ENCODE measurements around the gene MAB21L4.

Gene MAB21L4

DNA sequence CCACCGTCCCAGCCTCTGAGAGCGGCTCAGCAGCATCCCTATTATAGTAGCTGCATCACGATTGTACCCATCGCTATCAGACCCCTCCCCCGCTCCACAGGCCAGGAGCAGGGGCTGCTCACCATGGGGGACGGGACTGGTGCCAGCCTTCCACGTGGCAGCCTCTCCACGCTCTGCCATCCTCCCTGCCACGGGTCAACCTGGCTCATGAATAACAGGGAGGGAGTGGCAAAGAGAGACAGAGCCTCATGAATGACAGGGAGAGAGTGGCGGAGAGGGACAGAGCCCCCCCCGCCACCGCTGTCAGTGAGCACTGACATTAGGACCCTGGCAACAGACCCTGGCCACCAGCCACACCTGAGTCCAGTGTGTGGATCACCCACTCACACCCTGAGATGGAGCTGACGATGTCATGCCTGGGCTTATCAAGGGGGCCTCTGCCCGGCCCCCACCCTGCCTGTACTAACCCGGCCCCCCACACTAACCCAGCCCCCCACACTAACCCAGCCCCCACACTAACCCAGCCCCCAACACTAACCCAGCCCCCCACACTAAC is 27.1 kb upstream of the MAB21L4 start:
- no peak for DNase-seq

DNA sequence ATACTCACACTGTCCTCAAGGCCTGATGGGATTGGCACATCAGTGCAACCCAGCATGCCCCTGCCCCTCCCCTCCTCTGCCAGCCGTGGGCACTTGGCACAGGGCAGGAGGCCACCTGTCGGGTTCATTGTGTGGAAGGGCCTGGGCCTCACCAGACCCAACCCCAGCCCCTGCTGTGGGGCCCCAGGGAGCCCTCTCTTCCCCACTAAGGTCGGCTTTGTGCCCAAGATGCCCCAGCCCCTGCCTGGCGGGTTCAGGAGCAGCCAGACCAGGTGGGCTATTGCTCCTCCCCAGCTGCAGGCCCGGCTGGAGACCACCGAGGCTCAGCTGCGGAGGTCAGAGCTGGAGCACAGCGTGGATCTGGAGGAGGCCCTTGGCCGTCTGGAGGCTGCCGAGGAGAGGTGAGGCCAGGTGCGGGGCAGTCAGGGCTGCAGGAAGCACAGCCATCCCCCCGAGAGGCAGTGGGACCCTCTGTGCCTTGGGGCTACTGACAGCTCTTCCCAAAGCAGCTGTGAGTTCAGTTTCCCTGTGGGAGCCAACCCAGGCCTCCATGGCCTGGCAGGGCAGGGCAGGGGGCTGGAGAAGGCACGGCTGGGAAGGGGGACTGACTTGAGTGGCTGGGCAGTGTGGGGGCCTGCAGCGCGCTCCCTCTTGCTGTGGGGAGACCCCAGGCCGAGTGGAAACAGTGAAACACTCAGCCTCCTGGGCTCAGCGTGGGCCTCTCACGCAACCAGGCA is 26.5 kb upstream of the MAB21L4 start:
- no peak for DNase-seq

DNA sequence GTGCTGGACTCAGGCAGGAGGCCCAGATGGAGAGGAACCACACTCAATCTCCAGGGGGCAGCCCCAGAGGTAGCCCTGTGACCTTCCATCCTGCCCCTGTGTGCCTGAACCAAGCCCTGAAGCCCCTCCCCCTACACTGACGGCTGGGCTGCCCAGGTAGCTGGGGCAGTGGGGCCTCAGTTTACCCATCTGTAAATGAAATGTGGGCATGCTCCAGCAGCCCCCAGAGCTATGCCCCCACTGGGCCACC is 26.0 kb upstream of the MAB21L4 start:
- DNase-seq = no peak

DNA sequence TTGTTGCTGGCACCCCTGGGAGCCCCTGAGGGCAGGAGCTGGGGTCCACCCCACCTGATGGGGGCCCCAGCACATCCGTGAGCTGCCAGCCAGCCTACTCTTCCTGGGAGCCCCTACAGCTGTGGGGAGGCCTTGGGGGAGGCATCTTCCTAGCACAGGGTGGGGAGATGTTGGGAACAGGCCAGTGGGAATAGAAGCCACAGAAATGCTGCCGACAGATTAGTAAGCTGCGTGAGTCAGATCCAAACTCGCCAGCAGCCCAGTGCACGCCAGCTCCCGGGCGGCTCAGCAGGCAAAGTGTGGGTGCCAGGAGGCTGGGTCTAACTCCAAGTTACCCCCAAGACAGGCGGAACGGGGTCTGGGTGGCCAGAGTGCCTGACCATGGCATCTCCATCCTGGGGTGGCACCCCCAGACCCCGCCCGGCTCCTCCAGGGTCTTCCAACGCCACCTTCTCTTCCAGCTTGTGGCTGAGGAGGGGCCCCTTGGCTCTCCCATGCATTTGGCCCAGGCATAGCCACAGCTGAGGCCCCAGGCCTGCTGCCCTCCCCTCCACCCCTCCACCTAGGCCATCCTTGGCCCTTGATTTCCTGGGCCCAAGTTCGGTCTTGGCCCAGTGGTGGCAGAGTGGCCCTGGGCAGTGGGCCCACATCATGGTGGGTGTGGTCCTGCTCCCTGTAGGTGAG is 25.5 kb upstream of the MAB21L4 start:
- no peak for DNase-seq

DNA sequence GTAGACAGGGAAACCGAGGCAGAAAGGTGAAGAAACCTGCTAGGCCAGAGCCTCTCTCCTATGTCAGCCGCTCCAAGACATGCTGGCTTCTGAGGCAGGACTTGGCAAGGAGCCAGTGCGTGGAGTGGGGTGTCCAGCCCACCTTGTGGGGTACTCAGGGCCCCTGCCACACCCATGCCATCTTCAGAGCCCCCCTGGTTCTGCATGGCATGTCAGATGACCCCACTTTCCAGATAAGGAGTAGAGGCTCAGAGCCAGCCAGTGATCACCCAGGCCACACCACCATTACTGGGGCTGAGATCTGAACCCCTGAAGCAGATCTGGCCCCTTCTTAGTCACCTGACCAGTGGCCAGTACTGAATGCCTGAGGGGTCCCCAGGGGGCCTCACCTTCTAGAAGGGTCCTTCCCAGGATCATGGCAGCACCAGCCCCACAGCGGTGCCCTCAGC is 24.9 kb upstream of the MAB21L4 start:
- no peak for DNase-seq

DNA sequence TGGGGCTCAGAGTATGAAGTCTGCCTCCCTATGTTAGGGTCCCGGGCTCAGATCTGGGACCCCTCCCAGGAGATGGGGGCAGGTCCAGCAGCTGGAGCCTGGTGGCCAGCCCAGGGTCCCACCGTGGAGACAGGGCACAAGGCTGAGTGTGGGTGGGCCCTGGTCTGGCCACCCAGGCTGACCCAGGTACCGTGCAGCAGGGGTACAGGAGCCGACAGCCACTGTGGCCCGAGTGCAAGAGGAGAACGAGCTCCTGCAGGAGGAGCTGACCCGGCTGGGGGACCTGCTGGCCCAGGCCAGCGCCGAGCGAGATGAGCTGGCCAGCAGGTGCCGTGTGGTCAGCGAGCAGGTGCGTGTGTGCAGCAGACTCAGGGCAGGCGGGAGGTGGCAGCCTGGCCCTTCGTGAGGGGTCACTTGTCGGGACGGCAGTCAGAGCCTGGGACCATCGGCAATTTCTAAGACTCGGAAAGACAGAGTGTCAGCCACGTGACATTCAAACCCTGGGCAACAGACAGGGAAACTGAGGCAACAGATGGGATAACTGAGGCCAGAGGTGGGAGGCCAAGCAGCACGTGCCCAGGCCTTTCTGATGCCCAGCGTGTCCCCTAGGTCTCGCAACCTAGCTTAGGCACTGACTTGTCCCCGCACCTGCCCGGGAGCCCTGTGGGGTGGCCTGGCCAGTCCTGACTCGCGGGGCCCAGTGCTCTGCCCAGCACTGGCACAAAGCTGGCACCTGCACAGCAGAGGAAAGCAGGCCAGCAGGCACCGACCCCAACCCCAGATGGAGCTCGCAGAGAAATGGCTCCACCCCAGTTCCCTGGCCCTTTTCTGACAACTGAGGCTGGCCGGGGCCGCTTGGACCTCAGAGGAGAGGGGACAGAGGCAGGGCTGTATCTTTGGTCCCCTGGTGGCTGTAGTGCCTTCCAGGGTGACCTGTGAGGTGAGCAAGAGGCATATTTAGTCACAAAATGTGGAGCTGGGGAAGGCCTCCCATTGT is 24.1 kb upstream of the MAB21L4 start:
- no peak for DNase-seq

DNA sequence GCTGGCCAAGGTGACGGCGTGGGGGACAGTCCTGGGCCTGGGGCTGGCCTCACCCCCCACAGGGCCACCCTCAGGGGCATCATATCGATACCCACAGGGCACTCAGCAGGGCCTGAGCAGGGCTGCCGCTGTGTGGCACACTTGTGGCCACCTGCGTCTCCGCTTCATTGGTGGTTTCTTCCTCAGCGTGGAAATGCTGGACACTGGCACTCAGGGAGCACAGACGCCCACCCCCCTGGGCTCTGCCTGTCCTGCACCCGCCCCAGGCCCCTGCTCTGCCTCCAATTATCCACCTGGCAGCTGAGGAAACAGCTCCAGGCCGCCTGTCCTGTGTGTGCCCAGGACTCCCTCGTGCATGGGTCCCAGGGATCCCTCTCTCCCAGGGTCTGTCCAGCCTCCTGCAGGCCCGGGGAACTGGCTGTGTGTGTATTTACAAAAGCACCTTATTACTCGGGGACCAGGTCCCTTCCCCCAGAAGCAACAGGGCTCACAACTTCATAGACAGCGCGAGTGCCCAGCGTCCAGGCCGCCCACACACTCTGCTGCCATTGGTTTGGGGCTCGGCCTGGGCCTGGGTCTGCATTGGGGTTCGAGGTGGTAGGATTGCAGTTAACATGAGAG is 23.3 kb upstream of the MAB21L4 start:
- no peak for DNase-seq

DNA sequence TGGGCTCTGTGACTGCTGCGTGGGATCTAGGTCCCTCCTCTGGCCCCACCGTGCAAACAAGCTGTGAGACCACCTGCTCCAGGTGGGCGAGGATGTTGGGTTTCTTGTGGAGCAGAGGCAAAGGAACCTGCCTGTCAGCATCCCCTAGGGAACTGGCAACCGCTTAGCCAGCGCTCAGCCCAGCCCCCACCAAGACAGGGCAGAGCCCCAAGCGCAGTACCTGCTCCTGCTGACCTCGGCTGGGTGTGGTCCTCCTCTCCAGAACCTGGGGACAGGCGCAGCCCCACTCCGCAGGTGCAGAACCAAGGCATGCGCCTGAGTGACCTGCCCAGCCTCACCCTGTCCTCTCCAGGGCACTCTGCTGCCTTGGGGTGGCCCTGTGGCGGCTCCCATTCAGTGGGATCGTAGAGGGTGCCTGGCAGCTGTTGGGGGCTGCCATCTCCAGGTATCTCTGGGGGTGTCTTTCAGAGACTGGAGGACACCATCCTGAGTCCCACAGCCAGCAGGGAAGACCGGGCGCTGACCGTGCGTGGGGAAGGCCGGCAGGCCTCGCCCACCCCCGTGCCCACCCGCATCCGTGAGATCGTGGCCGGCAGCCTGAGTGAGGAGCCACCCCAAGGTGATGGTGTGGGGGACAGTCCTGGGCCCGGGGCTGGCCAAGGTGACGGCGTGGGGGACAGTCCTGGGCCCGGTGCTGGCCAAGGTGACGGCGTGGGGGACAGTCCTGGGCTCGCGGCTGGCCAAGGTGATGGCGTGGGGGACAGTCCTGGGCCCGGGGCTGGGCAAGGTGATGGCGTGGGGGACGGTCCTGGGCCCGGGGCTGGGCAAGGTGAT is 22.5 kb upstream of the MAB21L4 start:
- DNase-seq = no peak

DNA sequence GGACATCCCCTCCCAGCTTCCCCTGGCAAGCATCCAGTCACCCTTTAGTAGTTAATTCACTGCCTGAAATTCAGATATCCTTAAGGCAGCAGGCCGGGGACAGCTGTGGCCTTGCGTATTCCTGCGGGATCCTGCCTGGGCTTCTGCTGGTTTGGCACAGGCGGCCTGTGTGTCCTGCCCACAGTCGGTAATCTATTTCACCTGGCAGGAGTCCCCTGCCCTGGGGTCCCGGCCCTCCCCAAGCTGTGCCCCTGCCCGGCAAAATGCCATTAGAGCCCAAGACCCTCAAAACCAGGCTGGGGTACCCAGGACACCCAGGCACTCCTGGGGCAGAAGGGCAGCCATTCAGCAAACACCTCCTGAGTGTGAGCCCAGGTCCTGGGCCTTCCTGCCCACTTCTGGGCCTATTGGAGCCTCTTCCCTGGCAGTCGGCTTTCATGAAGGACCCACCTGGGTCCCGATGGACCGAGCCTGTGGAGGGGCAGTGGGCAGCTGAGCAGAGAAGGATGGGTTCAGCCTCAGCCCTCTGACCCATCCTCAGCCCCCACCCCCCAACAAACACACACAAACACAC is 21.8 kb upstream of the MAB21L4 start:
- no peak for DNase-seq

DNA sequence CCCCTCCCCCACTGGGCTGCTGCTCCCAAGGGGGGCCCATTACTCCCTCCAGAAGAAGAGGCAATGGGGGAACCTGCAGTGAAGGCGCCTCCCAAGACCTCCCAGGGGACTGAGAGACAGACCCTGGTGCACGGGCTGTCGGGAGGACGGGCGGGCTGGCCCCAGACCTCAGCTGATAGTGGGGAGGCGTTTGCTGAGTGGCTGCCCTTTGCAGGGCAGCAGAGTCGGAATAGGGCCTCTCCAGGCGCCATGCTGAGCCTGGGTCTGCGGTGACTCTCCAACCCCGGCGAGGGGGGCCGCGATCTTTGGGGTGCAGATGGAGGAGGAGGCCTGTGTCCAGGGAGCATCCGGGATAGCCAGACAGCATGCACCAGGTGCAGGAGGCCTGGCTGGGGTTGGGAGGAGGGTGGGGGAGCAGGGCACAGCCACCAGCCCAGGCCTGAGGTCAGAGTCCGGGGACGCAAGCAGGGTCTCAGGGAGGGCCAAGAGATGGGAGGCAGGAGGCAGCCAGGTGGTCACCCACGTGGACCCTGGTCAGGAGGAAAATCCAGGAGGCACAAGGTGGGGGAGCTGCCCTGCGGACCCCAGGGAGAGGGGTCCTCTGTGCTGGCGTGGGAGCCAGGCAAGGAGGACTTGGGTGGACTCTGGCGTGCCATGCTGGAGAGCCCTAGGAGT is 21.2 kb upstream of the MAB21L4 start:
- DNase-seq = no peak

DNA sequence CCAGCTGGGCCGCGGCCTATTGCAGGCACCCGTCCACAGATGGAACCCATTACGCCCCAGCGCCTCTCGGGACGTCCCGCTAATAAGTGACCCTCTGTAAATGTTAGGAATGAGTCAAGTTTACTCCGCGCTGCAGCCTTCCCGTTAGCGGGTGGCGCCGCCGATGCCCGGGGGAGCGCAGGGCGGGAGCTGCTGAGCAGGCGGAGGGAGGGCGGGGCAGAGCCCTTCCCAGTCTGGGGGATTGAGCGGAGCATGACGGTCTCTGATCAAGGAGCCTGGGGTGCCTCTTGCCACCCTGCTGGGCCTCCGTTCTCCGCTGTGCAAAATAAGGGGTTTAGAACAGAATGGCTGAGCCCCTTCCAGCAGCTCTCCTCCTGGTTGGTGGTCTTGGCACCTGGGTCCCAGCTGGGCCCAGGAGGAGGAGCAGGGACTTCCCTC is 20.6 kb upstream of the MAB21L4 start:
- DNase-seq = no peak

DNA sequence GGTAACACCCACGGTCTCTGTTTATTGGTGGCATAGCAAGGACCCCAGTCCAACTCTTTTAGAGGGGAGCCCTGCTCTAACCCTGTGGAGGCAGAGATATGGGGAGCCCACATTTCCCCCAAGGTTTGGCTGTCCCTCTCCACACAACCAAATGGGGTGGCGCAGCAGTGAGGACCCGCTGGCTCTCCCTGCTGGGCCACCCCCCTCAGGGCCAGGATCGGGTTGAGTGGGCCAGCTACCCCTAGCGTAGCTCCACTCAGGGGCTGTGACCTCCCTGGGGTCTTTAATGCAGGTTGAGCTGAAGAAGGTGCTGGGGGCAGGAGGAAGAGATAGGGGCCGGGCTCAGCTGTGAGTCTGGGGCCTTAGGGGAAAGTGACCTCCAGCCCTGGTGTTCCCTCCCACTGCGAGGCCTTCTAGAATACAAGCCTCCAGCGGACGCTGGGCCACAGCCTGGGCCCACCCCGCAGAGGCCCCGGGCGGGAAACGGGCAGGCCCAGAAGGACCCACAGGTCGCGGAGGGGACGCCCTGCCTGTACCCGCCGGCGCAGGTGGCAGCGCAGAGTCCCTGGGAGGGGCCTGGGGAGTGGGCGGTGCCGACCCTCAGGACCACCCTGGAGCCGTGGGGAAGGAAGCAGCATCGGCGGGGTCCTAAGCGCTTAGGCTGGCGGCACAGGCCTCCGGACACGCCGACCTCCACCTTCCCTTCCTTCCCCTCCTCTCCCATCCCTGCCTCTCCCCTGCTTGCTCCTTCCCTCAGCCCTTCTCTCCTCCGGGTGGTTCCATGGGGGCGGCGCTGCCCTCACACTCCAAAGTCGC is 19.8 kb upstream of the MAB21L4 start:
- DNase-seq = no peak

DNA sequence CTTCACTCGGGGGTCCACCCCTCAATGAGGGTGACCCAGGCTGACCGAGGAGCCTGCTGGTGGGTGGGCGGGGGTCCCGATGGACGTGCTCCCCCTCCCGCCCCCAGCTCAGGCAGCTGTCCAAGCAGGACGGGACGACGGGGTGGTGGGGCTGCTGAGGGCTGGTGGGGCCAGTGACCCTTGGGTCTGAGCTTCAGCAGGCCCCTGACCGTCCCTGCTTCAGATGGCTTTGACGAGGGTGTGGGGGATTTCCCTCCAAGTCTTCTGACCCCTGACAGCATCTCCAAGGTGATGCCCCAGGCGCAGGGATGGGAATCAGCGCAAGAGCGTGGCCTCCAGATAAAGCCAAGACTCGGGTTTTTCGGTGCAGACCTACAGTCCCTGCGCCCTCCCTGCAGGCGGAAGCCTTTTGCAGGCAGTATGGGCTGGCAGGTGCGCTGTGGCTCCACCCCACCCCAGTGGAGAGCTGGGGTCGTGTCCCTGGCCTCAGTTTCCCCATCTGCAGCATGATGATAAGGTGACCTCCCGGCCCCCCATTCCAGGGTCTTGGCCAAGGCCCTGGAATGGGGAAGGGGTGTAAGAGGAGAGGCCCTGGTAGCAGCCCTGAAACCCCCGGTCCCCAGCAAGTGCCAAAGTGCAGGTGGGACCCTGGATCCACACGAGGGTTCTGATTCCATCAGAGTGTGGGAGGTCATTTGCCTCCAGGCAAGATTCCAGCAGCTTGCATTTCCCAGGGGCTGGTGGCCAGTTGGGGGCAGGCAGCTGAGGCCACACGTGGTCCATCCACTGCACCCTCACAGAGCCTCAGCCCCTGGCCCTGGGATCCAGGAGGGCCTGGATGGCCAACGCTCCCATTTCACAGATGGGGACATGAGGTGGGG is 18.9 kb upstream of the MAB21L4 start:
- no peak for DNase-seq

DNA sequence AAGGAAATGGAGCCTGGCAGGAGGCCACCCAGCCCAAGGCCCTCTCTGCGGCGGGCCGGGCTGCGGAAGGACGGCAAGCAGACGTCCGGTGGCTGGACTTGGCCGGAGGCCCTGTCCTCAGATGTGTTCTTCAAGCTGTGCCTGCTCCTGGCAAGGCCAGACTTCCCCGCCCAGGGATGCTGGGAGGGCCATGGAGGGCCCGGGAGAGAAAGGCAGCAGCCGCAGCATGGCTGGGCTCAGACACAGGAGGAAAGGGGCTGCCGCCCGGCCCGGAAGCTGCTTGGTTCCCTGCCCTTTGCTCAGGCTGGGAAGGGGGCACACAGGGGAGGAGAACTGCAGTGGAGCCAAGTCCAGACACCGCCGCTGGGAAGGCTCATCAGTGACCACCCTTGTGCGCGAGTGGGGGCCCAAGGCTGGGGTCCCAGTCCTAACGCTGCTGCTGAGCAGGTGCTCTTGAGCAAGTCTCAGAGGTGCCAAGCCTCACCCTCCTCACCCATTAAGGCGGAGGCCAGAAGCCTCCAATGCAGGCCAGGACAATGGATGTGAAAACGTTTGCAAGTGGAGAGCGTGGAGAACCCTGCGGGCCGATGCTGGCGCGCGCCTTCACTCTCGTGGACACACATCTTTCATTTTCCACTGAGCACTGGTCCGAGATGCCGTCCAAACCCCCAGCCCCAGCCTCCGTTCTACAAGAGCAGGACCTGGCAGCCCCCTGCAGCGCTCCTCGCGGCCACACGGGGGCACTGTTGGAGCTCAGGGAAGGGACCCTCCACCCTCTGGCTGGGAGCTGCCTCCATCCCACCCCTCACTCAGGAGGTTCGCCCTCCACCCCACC is 18.1 kb upstream of the MAB21L4 start:
- DNase-seq = peak; percentile 32

DNA sequence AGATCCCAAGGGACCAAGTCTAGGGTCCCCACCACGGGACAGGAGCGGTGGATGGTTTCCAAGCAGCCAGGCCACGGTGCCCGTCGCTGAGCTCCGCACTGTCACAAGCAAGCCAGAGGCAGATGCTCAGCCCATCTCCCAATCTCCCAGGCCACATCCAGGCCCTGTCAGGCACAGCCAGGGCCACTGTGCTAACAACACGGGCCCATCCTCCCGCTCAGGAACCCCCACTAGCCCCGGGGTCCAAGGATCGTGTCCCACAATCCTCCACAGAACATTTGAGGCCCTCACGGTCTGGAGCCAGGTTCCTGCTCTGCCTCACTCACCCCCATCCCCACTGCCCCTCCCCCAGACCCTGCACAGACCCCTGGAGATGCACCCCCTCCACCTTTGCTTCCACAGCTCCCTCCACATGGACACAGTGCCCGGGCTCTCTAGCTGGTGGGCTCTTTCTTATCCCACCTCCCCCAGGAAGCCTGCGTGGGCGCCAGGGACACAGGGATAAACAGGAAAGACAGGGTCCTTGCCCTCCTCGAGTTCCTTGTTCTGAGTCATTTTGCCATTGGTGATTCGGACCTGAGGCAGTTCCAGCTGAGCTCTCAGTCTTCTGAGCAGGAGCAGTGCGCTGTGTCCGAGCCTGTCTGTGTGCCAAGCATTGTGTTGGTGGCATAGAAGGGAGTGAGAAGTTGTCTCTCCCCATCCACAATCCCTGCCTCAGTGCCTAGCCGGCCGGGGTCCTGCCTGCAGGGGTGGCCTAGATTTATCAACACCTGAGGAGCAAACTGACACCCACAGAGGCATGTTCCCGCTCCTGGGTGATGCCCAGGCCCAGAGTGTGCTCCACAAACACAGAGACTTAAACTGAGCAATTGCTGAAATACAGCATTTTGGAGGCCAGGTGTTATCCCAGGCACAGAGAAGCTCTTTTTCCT is 17.2 kb upstream of the MAB21L4 start:
- DNase-seq = no peak

DNA sequence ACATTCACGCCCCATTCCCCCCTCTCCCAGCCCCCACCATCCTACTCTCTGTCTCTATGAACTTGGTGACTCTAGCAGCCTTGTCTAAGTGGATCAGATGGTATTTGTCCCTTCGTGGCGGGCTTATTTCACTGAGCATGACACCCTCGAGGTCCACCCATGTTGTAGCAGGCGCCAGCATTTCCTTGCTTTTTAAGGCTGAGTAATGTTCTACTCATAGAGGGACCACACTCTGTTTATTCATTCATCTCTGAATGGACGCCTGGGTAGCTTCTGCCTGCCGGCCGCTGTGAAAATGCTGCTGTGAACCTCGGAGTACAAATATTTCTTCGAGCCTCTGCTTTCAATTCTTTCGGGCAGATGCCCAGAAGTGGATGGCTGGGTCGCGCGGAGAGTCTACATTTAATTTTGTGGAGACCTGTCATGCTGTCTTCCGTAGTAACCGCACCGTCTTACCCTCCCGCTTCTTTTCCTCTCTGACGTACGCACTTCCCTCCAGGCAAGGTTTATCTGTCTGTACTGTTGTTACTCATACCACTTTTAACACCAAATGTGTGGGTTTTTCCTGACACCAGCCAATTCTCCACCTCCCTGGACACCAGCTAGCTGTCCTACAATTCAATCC is 15.8 kb upstream of the MAB21L4 start:
- no peak for DNase-seq
